GM21390 (cell line): ENCODE results near the gene SPTBN1.
"Not testable (repeated sequence)": the region's sequence is repeated elsewhere in the genome, so short reads cannot be mapped to it uniquely, and the experiment has no call there.

Experiments used
- ATAC-seq: cut with Tn5 transposase; IDR thresholded peaks from one replicate; pipeline ENCODE4 v1.9.1; 2021; ENCODE audit not compliant: unreplicated experiment

SPTBN1 gene

GRCh38 chr2:54499661-54500060 is 43.5 kb downstream of the SPTBN1 start:
- ATAC-seq: no peak

- no peak for ATAC-seq
Measured at GRCh38 chr2:54500404-54501205, 44.5 kb downstream of the SPTBN1 start.

GRCh38 chr2:54502731-54503130 is 46.6 kb downstream of the SPTBN1 start:
- no peak for ATAC-seq

GRCh38 chr2:54503192-54503591 is 47.1 kb downstream of the SPTBN1 start:
- ATAC-seq: no peak

GRCh38 chr2:54503828-54504227 is 47.7 kb downstream of the SPTBN1 start:
- ATAC-seq: no peak

- no peak for ATAC-seq
Measured at GRCh38 chr2:54504866-54505265, 48.7 kb downstream of the SPTBN1 start.

GRCh38 chr2:54508541-54508940 is 52.4 kb downstream of the SPTBN1 start:
- no peak for ATAC-seq

- ATAC-seq: not testable (repeated sequence)
Measured at GRCh38 chr2:54509043-54509442, 52.9 kb downstream of the SPTBN1 start.

GRCh38 chr2:54510916-54511315 is 54.8 kb downstream of the SPTBN1 start:
- no peak for ATAC-seq

GRCh38 chr2:54512183-54512582 is 56.1 kb downstream of the SPTBN1 start:
- ATAC-seq: no peak

- no peak for ATAC-seq
Measured at GRCh38 chr2:54512663-54513362, 56.7 kb downstream of the SPTBN1 start.

GRCh38 chr2:54513363-54513715 is 57.2 kb downstream of the SPTBN1 start:
- no peak for ATAC-seq

GRCh38 chr2:54514822-54515569 is 58.9 kb downstream of the SPTBN1 start:
- ATAC-seq: no peak

- ATAC-seq: no peak
Measured at GRCh38 chr2:54516842-54517241, 60.7 kb downstream of the SPTBN1 start.

- not testable (repeated sequence) for ATAC-seq
Measured at GRCh38 chr2:54518016-54518415, 61.9 kb downstream of the SPTBN1 start.

GRCh38 chr2:54518430-54518829 is 62.3 kb downstream of the SPTBN1 start:
- no peak for ATAC-seq

- no peak for ATAC-seq
Measured at GRCh38 chr2:54519841-54520459, 63.8 kb downstream of the SPTBN1 start.

GRCh38 chr2:54520687-54521086 is 64.6 kb downstream of the SPTBN1 start:
- no peak for ATAC-seq

- peak; percentile 70 for ATAC-seq
Measured at GRCh38 chr2:54522624-54523281, 66.6 kb downstream of the SPTBN1 start.

- no peak for ATAC-seq
Measured at GRCh38 chr2:54523324-54523959, 67.3 kb downstream of the SPTBN1 start.
